ENCODE results near the gene RBMS1.
"Not testable (repeated sequence)": the region's sequence is repeated elsewhere in the genome, so short reads cannot be mapped to it uniquely, and the experiment has no call there.

RBMS1 gene

DNA sequence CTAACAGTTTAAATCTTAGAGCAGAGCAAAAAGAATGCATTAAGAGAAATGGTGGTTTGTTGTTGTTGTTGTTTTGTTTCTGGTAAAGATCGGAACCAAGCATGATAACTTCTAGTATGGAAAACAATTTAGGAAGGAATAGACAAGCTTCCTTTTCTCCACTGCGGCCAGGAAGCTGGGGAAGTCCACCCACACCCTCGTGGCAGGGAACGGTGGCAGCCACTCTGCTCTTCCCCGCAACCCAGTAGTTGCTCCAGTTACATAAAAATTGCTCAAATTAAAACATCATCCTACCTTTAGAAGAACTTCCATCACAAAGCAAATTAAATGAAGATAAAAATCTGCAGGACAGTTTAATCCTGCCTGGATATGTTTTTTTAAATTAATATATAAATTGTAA is 113.0 kb downstream of the RBMS1 start:
- no peak for DNase-seq (ENCODE audit: low read depth in 2 of 2)

DNA sequence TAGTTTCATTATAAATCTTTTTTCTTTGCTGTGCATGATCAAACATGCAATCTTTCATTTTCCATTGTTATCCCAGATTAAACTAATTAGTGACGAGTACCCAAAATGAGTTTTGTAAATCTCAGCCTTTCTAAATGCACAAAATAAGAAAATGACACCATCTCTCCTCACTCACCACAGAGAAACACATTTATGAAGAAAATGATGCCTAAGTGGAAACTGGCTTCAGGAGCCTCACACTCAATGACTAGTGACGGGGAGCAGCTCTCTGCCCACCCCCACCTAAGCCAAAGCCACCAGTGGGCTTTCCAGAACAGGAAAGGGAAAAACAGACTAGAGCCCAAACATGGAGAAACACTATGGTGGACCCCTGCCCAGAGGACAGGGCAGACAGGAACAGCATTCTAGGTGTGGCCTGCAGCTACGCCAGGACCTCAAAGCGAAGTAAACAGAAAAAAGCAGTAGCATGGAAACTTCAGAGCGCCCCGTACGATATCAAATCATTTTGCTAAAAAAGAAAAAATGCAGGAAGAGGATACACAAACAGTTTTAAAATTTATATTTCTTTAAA is 113.5 kb downstream of the RBMS1 start:
- DNase-seq (ENCODE audit: low read depth in 2 of 2): no peak

DNA sequence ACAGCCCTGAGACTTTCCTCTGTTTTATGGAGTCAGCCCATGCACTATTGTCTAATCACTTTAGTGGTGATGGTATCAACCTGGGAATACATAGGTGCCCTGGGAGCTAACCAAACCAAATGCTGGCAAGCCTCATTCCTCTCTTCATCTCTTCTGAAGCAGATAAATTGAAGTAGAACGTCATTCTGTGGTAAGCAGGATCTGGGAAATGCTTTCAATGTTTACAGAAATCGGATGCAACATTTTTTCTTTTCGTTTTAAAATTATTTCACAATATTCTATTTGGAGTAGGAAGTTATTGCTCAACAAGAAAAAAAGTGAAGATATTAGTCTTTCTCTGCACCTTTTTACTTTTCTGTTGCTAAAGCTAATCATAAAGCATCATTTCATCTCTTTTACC is 114.2 kb downstream of the RBMS1 start:
- no peak for DNase-seq (ENCODE audit: low read depth in 2 of 2)

DNA sequence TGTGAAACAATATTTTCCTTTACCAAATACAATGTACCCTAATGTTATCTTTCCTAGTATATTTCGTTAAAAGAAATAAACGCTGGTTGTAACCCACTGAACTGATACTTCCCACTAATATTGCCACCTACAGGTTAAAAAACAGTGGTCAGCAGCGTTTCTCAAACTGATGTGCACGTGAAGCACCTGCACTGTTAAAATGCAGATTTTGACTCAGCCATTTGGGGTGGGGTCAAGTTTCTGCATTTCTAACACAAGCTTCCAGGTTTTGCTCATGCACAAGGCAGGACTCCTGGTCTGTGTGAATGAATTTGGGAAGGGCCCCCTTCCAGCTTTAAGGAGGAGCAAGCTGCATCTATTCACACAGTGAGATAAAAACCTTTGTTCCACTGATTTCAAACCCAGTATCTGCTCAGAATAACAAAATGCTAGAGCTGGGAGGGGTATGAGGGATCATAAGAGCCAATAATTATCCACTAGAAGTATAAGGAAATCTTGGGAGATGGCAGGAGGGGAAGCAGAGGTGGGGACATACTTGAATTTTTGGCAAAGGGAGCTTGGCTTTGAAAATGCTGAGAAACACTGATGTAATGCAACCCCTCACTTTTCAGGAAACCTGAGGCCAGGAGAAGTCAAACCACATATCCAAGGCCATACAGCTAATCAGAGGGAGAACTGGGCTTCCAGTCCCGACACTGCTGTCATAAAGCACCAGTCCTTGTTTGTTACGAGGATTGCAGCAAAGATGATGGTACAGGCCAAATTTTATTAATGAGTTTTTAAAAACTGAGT is 116.2 kb downstream of the RBMS1 start:
- no peak for DNase-seq (ENCODE audit: low read depth in 2 of 2)

- no peak for DNase-seq (ENCODE audit: low read depth in 2 of 2)
These were observed 117.0 kb downstream of the RBMS1 start for GRCh38 chr2:160376576-160376975.

GRCh38 chr2:160375802-160376469 is 117.7 kb downstream of the RBMS1 start:
- DNase-seq (ENCODE audit: low read depth in 2 of 2): no peak

- no peak for DNase-seq (ENCODE audit: low read depth in 2 of 2)
These were observed 118.6 kb downstream of the RBMS1 start for GRCh38 chr2:160375037-160375436.

- DNase-seq (ENCODE audit: low read depth in 2 of 2): no peak
These were observed 119.9 kb downstream of the RBMS1 start for GRCh38 chr2:160373666-160374065.

- no peak for DNase-seq (ENCODE audit: low read depth in 2 of 2)
These were observed 120.3 kb downstream of the RBMS1 start for GRCh38 chr2:160373263-160373662.

DNA sequence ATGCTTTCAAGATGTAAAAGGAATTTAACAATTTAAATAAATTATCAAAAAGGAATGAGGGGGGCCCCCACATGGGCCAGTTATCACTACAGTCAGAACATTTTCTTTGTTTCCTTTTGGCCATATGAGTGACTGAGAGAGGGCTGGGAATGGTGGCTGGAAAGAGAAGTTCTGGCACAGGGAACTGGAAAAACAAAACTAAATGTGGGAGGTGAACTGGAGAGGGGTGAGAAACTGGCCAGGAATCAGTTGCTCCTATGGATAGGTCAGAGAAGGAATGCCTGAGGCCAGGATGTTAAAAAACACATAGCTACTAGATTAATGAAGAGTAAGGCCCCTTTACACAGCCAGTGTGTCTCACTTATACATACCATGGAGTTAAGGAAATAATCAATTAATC is 121.0 kb downstream of the RBMS1 start:
- DNase-seq (ENCODE audit: low read depth in 2 of 2): no peak

DNA sequence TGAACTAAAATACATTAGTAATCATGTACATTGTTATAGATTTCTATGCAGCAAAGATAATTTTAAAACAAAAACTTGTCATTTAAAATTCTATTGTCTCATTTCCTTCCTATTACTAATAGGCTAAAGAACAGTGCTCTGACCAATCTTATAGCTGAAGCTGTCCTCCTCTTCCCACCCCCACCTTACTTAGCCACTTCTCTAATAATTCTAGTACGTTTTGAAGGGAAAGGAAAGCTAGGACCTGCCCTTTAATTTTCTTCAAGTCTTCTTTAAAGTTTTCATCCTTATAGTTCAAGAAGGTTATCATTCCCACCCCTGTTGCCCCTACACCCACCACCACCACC is 121.6 kb downstream of the RBMS1 start:
- DNase-seq (ENCODE audit: low read depth in 2 of 2): no peak

DNA sequence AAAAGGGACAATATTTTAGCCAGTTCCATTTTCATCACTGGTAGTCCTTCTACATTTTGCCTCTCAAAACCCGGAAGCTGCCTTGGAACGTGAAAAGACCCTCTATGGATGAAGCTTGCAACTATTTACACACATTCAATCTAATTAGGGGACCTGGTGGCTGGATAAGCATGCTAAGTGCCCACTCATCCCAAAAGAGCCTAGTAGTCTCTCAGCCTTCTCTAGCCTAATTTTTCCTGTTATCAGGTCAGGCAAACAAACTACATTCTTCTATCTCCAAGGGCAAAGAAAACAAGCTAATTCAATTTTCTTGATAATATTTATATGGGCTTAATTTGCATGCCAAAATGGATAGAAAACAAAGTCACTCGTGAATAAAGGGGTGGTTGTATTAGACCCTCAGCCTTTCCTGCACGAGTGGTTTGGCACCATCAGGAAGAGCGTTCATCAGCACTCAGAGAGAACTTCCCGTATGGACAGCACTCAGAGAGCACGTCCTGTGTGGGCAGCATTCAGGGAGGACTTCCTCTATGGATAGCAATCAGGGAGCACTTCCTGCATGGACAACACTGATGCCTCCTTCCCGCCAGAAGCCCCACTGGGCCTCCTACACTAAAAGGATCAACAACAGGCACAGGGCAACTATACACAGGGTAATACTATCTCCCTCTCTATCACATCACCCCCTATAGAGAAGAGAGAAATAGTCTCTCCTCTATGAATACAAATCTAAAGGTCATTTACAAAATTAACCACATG is 122.2 kb downstream of the RBMS1 start:
- no peak for DNase-seq (ENCODE audit: low read depth in 2 of 2)

DNA sequence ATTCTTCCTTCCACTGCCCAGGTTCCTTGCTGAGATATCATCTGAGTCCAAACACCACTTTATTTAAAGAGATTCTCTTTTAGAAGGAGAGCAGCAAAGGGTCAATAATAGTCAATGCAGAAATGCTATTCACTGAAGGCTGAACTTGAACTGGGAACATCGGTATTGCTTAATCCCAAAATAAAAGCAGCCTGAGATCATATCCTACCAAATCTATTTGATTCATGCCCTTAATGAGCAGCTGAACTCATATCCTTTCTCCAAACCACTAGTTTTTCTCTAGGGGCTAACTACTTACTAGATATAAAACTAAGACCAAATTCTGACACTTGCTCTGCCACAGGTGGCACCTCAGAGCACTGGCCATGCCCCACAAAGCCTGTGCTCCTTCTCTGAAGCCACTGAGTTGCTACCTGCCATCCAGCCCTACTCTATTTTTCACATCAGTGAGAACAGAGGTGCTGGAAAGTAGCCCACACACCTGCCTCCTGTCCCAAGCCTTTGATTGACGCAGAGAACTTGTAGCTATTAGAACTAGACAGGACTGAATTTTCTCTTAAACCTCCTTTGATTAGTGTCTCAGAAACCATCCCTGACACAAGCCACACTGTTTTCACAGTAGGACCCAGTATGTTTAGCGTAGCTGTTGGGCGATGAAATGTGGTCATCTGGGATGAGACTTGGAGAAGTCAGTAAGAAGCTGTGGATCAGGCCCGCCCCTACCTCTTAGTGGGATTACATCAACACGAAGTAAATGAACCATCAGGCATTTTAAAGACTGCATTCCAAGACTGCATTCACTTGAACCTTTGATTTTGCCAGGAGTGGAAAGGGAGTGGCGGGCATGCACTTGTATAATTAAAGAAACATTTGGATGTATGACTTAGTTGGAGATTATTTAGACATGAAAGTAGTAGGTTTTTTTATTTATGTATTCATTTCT is 124.3 kb downstream of the RBMS1 start:
- DNase-seq (ENCODE audit: low read depth in 2 of 2): no peak

DNA sequence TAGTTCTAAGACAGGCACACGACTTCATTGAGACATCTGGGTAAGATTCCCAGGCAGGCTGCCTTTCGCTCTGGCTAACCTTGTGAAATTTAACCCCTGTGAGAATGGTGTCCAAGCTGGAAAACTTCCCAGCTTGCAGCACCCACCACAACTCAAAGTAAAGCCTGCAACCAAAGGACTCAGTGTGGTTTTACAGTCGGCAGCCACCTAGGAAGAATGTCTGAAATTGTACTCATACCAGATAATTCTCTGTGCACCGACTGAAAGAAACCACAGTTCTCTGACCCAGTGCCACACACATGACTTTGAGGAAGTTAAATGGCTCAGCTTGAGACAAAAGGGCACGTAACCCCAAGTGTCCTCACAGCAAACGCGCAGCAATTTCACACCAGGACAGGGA is 125.7 kb downstream of the RBMS1 start:
- peak in 1 of 2 donors; percentile 12 for DNase-seq (ENCODE audit: low read depth in 2 of 2)

- DNase-seq (ENCODE audit: low read depth in 2 of 2): not testable (repeated sequence)
These were observed 126.5 kb downstream of the RBMS1 start for GRCh38 chr2:160367139-160367538.

DNA sequence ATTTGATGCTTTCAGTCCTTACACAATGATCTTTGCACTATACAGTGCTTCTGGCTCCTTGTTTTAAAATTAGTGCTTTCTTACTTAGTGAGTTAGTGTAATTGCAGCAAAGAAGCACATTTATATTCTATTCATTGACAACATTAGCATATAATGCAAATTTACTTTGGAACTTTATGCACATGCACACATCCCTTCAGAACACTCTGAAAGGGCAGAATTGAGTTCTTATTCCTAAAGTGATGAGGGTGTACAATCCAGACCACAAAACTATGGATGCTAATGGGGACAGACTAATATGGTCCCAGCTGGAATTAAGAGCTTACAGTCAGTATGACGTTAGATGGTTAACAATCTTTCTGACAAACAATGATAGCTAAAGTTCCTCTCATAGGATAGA is 127.1 kb downstream of the RBMS1 start:
- no peak for DNase-seq (ENCODE audit: low read depth in 2 of 2)

DNA sequence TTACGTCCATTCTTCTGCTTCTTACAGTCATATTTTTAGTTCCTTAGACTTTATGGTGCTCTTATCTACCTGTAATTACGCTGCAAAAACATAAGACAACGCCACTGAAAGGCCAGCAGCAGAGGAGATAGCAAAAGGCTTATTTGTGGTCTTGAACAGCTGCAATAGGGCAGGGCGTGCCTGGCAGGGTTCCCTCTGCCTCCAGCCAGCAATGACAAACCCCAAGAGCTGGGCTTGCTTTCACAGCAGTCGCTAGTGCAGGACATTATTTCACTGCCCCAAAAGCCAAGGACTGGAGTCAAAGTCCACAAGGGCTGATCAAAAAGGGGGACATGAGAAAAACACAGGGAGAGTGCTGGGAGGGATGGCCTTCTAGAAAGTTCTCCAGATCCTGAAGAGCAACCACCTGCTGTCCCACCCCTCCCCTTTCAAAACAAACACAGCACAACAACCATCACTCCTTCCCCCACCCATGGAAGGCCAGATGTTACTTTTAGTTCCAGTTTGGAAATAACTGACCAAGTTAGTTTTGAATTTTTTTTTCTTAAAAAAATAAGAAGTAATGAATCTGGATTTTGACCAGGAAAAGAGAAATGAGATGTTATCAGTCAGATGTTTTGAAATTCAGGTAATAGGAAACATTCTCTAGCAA is 127.8 kb downstream of the RBMS1 start:
- DNase-seq (ENCODE audit: low read depth in 2 of 2): no peak

GRCh38 chr2:160364364-160364763 is 129.2 kb downstream of the RBMS1 start:
- no peak for DNase-seq (ENCODE audit: low read depth in 2 of 2)

DNA sequence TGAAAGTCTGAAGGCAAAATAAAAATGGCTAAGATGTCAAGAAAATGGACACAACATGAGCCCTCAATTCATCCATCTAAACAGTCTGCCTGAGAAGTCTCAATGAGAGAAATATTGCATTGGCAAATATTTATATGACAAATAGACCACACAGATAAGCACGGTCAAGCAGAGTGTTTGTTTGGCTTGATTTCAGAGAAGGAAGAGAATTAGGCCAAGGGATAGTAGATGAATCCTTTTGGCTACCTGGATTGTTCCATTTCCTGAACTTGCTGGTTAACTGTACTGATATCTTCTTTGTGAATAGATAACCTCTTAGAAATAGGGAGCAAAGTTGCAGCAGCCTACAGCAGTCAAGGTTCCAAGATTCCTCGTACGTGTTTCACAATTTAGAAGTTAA is 129.6 kb downstream of the RBMS1 start:
- DNase-seq (ENCODE audit: low read depth in 2 of 2): no peak

DNA sequence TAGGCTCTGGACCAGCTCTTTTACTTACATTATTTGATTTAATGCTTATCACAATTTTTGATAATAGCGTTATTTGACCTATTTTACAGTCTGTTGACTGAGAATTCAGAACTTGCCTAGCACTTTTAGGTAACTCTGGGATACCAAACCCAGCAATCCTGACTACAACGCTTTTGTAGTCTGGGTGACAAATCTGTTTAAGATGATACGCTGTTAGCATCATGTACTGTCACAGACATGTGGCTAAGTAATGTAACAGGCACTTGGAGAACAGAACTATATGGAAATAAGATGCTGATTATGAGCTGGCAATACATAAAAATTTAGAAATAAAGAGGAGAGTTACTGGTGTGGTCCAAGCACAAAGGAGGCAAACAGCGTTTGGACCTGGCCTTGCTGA is 130.6 kb downstream of the RBMS1 start:
- no peak for DNase-seq (ENCODE audit: low read depth in 2 of 2)

DNA sequence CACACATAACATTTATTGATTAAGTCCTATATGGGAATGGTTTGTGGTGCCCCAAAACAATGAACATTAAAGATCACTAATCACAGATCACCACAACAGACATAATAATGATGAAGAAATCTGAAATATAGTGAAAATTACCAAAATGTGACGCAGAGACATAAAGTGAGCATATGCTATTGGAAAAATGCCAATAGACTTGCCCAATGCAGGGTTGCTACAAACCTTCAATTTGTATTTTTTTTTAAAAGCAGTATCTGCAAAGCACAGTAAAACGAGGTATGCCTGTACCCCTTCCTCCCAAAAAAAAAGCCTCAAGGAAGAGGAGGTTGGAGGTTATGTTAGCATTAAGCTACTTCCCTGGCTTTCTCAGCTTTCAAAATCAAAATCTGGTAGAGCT is 131.1 kb downstream of the RBMS1 start:
- DNase-seq (ENCODE audit: low read depth in 2 of 2): no peak

Measured in stimulated activated CD4-positive, alpha-beta T cell treated with anti-CD3 and anti-CD28 coated beads, Interleukin-15, amount 100 ng/mL, for 48 hours (primary cell).